HUES6 (cell line): Measurements from ENCODE around the gene FARP2.

ENCODE experiments used
- H3K27ac ChIP-seq: 2 replicates; pipeline ENCODE4 v1.7.0; 2013; ENCODE audit warnings: low read depth, mild to moderate bottlenecking, low read length, inconsistent platforms
- H3K27me3 ChIP-seq: 2 replicates; pipeline ENCODE4 v1.6.1; 2013; ENCODE audit warnings: low read length; ENCODE audit not compliant: control insufficient read depth, insufficient read depth
- H3K36me3 ChIP-seq: 2 replicates; pipeline ENCODE4 v1.6.1; 2013; ENCODE audit warnings: low read length; ENCODE audit not compliant: control insufficient read depth, insufficient read depth
- H3K4me1 ChIP-seq: 2 replicates; pipeline ENCODE4 v1.6.1; 2013; ENCODE audit warnings: low read length; ENCODE audit not compliant: control insufficient read depth, insufficient read depth
- H3K4me3 ChIP-seq: 2 replicates; pipeline ENCODE4 v1.5.1; 2013; ENCODE audit warnings: low read depth, low read length
- H3K9ac ChIP-seq: one replicate; pipeline ENCODE4 v1.6.1; 2013; ENCODE audit warnings: mild to moderate bottlenecking, low read length
- H3K9me3 ChIP-seq: 2 replicates; pipeline ENCODE4 v1.6.1; 2013; ENCODE audit warnings: low read depth, low read length; ENCODE audit not compliant: control insufficient read depth, insufficient read depth

The FARP2 gene

DNA sequence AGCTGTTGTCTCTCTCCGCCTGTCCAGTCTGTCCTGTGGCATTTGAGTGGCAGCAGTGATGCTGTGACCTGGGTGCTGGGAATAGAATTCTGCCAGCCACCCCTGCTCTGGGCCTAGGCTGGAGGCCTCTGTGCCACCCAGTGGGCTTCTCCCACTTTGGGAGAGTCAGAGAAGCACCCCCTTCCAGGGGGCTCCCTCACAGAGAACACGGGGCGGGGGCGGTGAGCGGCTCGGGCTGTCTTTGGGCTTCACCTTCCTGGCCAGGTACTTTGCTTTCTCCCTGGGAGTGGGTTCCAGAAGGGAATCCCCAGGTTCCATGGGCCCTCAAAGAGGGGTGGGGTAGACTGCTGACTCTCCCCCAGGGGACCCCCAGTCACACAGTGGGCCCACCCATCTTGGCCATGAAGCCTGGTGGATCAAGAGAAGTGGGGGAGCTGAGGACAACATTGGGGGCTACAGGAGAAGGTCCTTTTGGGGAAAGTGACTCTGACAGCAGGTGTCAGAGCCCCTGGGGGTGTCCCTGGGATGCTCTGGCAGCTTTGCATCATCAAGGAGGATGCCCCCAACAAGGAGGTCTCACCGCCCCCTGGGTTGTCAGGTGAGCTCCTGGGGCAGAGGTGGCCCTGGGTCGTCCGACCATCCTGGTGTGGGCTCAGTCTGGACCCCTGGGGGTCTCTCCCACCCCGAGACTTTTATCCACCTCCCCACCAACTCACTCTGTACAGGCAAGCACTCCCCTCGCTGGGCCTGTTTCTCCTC is 183.7 kb downstream of the FARP2 start:
- Histone ChIP-seq H3K27ac (no peak overlapping the region), H3K9ac (no peak overlapping the region), H3K4me1 (peaks cover 11% of the 10 kb centered on the region)

GRCh38 chr2:241540401-241540770 is 184.3 kb downstream of the FARP2 start:
- H3K4me1 ChIP-seq = peaks cover 11% of the 10 kb centered on the region
- H3K9me3 ChIP-seq = no peaks in the 10 kb centered on the region
- no peak overlapping the region for H3K27ac ChIP-seq
- no peaks in the 10 kb centered on the region for H3K36me3 ChIP-seq
- H3K9ac ChIP-seq = no peak overlapping the region
- peaks cover 38% of the 10 kb centered on the region for H3K27me3 ChIP-seq
- peak overlapping the region; percentile 72 for H3K4me3 ChIP-seq

More for the DNA sequence above, 183.7 kb downstream of the FARP2 start:
- Histone ChIP-seq H3K4me3 (no peak overlapping the region), H3K27me3 (peaks cover 38% of the 10 kb centered on the region), H3K36me3 (no peaks in the 10 kb centered on the region), H3K9me3 (no peaks in the 10 kb centered on the region)

- peaks cover 38% of the 10 kb centered on the region for H3K27me3 ChIP-seq
- H3K4me1 ChIP-seq = peaks cover 11% of the 10 kb centered on the region
These were observed 184.9 kb downstream of the FARP2 start for GRCh38 chr2:241540771-241541561.

DNA sequence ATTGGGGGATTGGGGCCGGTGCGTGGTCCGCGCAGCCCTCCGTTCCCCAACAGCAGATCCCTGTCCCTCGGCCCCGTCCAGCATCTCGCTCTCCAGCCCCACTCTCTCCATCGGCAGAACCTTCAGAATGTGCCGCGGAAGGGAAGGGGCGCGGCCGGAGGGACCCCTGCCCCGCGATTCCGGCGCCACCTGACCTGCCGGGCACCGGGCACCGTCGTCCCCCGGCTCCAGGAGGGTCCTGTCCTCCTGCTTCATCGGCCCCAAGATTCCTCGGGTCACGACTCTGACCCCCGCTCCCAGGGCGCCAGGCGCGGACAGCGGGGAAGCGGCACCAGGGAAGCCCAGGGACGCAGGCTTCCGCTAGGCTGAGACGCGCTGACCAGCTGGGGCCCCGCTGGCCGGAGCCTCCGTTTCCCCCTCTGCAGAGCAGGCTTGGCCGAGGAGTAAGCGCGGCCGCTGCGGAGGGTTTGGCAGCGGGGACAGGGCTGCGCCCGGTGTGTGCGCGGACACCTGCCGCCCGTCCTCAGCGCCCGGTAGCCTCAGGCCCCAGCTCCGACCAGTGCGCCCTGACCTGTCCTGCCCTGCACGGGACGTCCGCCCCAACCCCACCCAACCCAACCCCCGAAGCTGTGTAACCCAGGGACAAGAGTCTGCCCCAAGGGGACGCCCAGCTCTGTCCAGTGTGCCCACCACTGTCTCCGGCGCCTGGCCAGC is 185.6 kb downstream of the FARP2 start:
- no peaks in the 10 kb centered on the region for H3K9me3 ChIP-seq
- H3K4me1 ChIP-seq = peaks cover 14% of the 10 kb centered on the region
- no peaks in the 10 kb centered on the region for H3K36me3 ChIP-seq
- H3K4me3 ChIP-seq = peak overlapping the region; percentile 58
- H3K27ac ChIP-seq = no peak overlapping the region
- H3K27me3 ChIP-seq = peaks cover 38% of the 10 kb centered on the region
- no peak overlapping the region for H3K9ac ChIP-seq

More at GRCh38 chr2:241540771-241541561, 184.9 kb downstream of the FARP2 start:
- Histone ChIP-seq H3K27ac (no peak overlapping the region), H3K9ac (peak overlapping the region; percentile 28), H3K9me3 (no peaks in the 10 kb centered on the region), H3K4me3 (peak overlapping the region; percentile 72), H3K36me3 (no peaks in the 10 kb centered on the region)

GRCh38 chr2:241542278-241542605 is 186.2 kb downstream of the FARP2 start:
- Histone ChIP-seq H3K36me3 (no peaks in the 10 kb centered on the region), H3K4me3 (peak overlapping the region; percentile 58; the same call in 1 of the 2 replicates), H3K27me3 (peaks cover 38% of the 10 kb centered on the region), H3K9ac (no peak overlapping the region), H3K27ac (no peak overlapping the region), H3K4me1 (peaks cover 19% of the 10 kb centered on the region), H3K9me3 (no peaks in the 10 kb centered on the region)
